Ovary (tissue), 3 donors: ENCODE data around the gene WDR43.

Experiments
- POLR2A ChIP-seq: fragments of 450-650 bp; IDR thresholded peaks from one replicate; pipeline ENCODE4 v1.6.1; 2017; ENCODE audit warnings: antibody characterized with exemption, mild to moderate bottlenecking, moderate library complexity
- TF ChIP-seq, protein P1 (sequence below), 3 donors: fragments of 450-650 bp in 2 of 3; fragments of 200-600 bp in 1 of 3; IDR thresholded peaks; one replicate each; pipeline versions ENCODE4 v1.5.1 to v1.8.0; 2016 to 2022; ENCODE audit warnings: antibody characterized with exemption in 3 of 3, mild to moderate bottlenecking in 1 of 3
- donor health status: DM: no; HTN: no; CAD: no.

DNA sequence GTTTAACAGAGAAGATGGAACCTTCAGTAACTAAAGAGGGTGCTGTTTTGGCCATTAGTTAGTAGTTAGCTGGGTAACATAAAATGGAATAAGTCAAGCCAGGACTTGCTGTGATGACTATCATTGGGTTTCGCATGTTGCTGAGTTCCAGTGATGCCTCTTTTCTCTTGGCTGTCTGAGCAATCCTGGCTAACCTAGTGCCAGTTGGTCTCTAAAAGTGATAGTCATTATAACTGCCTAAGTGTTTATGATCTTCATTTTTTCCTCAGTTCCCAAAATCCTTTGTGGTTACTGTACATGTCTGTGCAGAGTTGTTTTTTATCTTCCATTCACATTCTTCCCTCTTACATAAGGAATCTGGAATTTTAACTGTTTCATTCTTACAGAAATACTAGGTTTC is 33.4 kb downstream of the WDR43 start:
- TF ChIP-seq, protein P1, sequence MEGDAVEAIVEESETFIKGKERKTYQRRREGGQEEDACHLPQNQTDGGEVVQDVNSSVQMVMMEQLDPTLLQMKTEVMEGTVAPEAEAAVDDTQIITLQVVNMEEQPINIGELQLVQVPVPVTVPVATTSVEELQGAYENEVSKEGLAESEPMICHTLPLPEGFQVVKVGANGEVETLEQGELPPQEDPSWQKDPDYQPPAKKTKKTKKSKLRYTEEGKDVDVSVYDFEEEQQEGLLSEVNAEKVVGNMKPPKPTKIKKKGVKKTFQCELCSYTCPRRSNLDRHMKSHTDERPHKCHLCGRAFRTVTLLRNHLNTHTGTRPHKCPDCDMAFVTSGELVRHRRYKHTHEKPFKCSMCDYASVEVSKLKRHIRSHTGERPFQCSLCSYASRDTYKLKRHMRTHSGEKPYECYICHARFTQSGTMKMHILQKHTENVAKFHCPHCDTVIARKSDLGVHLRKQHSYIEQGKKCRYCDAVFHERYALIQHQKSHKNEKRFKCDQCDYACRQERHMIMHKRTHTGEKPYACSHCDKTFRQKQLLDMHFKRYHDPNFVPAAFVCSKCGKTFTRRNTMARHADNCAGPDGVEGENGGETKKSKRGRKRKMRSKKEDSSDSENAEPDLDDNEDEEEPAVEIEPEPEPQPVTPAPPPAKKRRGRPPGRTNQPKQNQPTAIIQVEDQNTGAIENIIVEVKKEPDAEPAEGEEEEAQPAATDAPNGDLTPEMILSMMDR (IDR thresholded peaks at IDR 0.05) = no peak
- TF ChIP-seq POLR2A = no peak
